HG03060 (cell line): Measurements from ENCODE around the gene SECISBP2.
"Not testable (repeated sequence)": the region's sequence is repeated elsewhere in the genome, so short reads cannot be mapped to it uniquely, and the experiment has no call there.

Experiments used
- ATAC-seq: cut with Tn5 transposase; IDR thresholded peaks from one replicate; pipeline ENCODE4 v1.9.1; 2021; ENCODE audit warnings: low read depth, moderate number of reproducible peaks; ENCODE audit not compliant: unreplicated experiment

The SECISBP2 gene

GRCh38 chr9:89318123-89319014 lies at the start of gene SECISBP2:
TSS of gene SECISBP2 (plus strand) at chr9:89318500. CDS start at chr9:89318577, 77 bp downstream.
- peak; percentile 66 for ATAC-seq

DNA sequence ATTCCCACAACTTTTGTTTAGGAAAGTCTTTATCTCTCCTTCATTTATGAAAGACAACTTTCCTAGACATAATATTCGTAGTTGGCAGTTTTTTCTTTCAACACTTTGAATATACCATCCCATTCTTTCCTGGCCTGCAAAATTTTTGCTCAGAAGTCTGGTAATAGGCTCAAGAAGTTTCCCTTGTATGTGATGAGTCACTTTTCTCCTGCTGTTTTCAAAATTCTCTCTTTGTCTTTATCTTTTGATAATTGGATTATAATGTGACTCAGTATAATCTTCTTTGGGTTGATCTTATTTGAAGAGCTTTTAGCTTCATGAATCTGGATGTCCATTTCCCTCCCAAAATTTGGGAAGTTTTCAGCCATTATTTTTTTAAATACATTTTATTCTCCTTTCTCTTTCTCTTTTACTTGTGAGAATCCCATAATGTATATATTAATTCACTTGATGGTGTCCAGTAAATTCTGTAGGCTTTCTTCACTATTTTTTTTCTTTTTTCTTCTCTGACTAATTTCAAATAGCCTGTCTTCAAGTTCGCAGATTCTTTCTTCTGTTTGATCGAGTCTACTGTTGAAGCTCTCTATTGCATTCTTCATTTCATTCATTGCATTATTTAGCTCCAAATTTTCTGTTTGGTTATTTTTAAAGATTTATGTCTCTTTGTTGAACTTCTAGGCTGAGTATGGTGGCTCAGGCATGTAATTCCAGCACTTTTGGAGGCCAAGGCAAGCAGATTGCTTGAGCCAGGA lies 44.6 kb upstream of the SECISBP2 start:
- ATAC-seq: no peak

- no peak for ATAC-seq
Measured at GRCh38 chr9:89274838-89275237, 43.5 kb upstream of the SECISBP2 start.

DNA sequence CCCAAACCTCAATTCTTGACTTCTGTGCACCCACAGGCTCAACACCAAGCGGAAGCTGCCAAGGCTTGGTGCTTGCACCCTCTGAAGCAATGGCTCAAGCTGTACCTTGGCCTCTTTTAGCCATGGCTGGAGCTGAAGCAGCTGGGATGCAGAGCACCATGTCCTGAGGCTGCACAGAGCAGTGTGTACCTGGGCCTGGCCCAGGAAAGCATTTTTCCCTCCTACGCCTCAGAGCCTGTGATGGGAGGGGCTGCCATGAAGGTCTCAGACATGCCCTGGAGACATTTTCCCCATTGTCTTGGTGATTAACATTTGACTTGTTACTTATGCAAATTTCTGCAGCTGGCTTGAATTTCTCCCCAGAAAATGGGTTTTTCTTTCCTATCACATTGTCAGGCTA lies 42.3 kb upstream of the SECISBP2 start:
- not testable (repeated sequence) for ATAC-seq

DNA sequence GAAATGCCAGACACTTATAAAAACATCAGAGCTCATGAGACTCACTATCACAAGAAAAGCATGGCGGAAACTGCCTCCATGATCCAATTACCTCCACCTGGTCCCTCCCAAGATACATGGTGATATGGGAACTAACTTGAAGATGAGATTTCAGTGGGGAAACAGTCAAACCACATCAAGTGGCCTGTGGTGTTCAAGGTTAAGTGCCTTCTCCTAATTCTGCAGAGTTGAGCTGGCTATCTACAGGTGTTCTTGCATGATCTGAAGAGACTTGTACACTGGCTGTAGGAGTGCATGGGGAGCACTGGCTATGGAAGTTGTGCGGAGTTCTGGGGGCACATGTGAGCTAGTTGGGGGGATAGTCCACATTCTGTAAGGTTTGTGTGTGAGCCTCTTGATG lies 41.3 kb upstream of the SECISBP2 start:
- no peak for ATAC-seq

GRCh38 chr9:89277454-89277853 lies 40.8 kb upstream of the SECISBP2 start:
- ATAC-seq: no peak

GRCh38 chr9:89278551-89278950 lies 39.7 kb upstream of the SECISBP2 start:
- no peak for ATAC-seq

GRCh38 chr9:89278997-89279739 lies 39.1 kb upstream of the SECISBP2 start:
- ATAC-seq: no peak

DNA sequence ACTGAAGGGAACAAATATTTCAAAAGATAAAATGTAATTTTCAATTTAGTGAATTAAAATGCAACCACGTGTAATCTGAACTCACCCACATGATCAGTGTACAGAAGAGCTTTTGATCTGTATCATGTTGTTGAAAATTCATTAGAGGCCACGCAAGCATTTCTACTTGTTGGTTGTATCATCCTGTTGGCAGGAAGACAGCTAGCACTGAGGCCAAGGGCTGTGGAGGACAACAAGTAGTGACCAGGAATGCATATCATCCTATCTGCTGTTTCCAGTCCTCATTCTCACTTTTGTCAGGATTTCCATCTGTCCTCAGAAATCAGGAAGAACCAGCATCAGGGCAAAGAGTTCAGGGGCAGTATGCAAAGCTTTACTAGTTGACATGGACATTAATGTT lies 37.2 kb upstream of the SECISBP2 start:
- ATAC-seq: no peak

DNA sequence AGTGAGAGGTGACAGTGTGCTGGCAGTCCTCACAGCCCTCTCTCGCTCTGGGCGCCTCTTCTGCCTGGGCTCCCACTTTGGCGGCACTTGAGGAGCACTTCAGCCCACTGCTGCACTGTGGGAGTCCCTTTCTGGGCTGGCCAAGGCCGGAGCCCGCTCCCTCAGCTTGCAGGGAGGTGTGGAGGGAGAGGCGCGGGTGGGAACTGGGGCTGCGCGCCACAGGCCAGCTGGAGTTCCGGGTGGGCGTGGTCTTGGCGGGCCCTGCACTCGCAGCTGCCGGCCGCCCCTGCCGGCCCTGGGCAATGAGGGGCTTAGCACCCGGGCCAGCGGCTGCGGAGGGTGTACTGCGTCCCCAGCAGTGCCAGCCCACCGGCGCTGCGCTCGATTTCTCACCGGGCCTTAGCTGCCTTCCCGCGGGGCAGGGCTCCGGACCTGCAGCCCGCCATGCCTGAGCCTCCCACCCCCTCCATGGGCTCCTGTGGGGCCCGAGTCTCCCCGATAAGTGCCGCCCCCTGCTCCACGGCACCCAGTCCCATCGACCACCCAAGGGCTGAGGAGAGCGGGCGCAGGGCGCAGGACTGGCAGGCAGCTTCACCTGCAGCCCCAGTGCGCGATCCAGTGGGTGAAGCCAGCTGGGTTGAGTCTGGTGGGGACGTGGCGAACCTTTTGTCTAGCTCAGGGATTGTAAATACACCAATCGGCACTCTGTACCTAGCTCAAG lies 35.9 kb upstream of the SECISBP2 start:
- not testable (repeated sequence) for ATAC-seq

DNA sequence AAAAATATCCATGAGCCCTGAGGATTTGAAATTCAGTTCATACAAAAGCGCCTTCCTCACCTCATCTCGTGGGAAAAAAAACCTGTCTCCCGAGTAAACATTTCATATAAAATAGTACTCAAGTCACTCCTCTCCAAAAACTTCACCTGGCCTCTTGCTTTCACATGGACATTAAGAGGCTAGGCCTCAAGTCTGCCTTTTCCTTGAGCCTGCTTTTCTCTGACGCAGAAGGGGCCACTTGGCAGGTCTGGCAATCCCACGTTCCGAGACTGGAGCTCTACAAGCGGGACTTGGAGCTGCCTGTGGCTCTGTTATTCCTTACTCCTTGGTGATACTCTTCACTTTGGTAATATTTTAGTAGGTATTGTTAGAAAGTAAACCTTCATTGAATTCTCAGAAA lies 34.2 kb upstream of the SECISBP2 start:
- no peak for ATAC-seq

DNA sequence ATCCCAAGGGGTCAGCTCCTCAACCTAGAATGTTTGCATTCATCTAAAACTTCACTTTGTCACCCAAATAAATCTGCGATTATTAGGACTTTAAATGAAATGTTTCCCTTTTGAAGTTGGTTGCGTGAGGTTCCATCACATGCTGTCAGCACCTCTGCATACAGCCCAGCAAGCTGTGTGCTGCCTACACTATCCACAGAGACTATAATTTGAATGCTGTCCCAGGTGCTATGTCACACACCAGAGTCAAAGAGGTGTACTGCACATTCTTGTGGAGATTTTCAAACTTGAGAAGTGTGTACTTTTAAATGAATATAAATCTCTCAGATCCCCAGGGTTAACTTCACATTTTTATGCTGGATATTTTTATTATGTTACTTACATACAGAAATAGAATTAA lies 26.6 kb upstream of the SECISBP2 start:
- ATAC-seq: no peak

GRCh38 chr9:89293014-89293413 lies 25.3 kb upstream of the SECISBP2 start:
- ATAC-seq: no peak

- no peak for ATAC-seq
Measured at GRCh38 chr9:89295400-89295799, 22.9 kb upstream of the SECISBP2 start.

DNA sequence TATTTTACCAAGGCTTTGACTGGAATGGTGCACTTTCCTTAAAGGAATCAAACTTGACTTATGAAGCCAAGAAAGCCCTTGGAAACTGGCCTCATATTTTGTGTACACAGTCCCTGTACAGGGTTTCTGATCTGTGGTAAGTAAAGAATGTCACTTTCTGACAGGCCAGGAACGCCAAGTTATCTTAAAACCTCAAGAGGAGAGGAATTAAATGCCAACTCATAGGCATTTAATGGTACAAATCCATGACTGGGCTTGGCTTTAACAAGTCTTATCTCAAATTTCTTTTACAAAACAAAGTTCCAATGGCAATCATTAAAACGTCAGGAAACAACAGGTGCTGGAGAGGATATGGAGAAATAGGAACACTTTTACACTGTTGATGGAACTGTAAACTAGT lies 16.3 kb upstream of the SECISBP2 start:
- ATAC-seq: not testable (repeated sequence)

DNA sequence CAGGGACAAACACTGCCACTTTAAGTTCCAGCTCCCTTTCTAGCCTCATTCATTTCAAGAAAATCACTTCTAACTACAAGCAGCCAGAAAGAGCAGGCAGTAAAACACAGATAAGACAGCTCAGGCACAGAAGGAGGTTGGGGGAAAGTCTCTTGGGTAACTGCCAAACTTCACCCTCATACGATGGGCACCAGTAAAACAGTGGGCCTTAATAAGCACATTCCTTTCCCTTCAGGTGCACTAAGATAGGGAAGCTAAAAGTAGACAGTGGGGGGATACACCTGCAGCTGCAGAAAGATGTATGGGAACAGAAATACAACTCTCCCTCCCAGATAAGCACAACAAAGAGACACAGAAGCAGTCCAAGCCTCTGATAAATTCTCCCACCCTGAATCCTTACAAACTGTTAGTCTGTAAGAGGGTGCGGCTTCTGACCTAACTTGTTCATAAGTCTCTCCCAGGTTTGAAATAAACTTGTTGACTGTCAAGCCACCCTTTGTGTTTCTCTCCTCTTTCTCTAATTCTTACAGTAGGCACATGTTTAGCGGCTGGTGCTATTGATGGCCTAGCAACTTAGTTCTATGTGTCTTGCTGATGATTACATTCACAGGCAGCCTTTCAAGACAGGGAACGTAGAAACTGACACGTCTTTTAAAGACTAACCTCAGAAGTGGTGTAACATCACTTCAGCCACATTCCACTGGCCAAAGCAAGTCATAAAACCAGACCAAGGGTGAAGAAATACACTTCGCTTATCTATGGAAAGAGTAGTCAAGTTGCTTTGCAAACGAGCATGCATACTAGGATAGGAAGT lies 14.1 kb upstream of the SECISBP2 start:
- no peak for ATAC-seq

GRCh38 chr9:89304834-89305188 lies 13.5 kb upstream of the SECISBP2 start:
- ATAC-seq: no peak

GRCh38 chr9:89305868-89306267 lies 12.4 kb upstream of the SECISBP2 start:
- ATAC-seq: no peak

DNA sequence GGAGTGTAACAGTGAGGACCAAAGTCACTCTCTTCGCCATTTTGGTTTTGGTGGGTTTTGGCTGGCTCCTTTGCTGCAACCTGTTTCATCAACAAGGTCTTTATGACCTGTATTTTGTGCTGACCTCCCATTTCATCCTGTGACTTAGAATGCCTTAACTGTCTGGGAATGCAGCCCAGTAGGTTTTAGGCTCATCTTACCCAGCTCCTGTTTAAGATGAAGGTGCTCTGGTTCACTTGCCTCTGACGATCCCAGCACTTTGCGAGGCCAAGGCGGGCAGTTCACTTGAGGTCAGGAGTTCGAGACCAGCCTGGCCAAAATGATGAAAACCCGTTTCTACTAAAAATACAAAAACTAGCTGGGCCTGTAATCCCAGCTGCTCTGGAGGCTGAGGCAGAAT lies 9.1 kb upstream of the SECISBP2 start:
- ATAC-seq: no peak
